ENCODE measurements around the gene MED9. TPM values are rescaled to one million over a fixed set of nuclear protein-coding genes. Genes with fewer than 3 reads are reported as not detected.

Gene MED9
- total and polyA plus RNA-seq, 4 donors, result 6.4 to 12.5 (median 8.8) TPM

DNA sequence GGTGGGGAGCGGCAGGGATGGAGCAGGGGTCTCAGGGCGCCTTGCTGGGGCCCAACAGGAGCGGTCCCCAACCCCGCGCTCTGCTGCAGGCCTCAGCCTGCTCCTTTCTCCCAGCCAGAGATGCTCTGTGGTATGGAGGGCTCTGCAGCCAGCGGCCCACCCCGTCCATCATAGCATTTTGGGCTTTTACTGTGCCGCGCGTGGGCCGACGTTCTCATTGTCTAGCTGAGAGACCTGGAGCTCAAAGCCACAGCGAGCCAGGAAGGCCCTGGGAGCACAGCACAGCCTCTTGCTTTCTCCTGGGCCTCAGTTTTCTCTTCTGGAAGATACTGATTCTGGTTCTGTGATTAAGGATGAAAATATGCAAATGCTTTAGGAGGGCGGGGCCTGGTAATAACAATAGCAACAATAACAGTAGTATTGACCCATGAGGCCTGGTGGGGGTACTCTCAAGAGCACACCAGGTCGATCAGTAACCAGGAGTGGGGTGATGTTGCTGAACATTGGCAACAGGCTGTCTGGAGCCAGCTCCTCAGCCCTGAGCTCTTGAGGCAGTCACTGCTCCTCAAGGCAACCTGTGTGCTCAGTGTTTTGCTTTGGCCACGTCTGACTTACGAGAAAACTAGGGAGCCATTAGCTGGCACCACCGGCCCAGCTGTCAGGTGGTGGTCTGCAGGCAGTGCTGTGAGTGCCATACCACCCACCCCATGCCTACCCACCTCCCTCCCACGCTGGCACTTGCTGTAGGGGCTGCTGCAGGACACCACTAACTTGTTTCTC lies 20.5 kb downstream of the MED9 start:
- H3K9me3 ChIP-seq (ENCODE audit: control insufficient read depth in 4 of 4, low read length in 3 of 4), result no peaks in the 10 kb centered on the region
- H3K4me1 ChIP-seq (ENCODE audit: control insufficient read depth in 4 of 4, insufficient read depth in 4 of 4, low read length in 3 of 4), result peaks cover 0 to 16% (median 7%) of the 10 kb centered on the region in 4 donors
- TF ChIP-seq, protein P1, sequence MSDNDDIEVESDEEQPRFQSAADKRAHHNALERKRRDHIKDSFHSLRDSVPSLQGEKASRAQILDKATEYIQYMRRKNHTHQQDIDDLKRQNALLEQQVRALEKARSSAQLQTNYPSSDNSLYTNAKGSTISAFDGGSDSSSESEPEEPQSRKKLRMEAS (IDR thresholded peaks at IDR 0.05), result no peak
- TF ChIP-seq FOXA1 (IDR thresholded peaks at IDR 0.05), result no peak
- TF ChIP-seq TAF1 (conservative IDR thresholded peaks at IDR 0.05), result no peak
- no peak for TF ChIP-seq YY1 (IDR thresholded peaks at IDR 0.05)
- no peak for TF ChIP-seq RAD21 (IDR thresholded peaks at IDR 0.05)
- no peak for TF ChIP-seq FOXA2 (IDR thresholded peaks at IDR 0.05)
- no peak for TF ChIP-seq GABPA (IDR thresholded peaks at IDR 0.05 in 1 of 2, conservative IDR thresholded peaks at IDR 0.05 in 1 of 2)
- TF ChIP-seq, protein P2, sequence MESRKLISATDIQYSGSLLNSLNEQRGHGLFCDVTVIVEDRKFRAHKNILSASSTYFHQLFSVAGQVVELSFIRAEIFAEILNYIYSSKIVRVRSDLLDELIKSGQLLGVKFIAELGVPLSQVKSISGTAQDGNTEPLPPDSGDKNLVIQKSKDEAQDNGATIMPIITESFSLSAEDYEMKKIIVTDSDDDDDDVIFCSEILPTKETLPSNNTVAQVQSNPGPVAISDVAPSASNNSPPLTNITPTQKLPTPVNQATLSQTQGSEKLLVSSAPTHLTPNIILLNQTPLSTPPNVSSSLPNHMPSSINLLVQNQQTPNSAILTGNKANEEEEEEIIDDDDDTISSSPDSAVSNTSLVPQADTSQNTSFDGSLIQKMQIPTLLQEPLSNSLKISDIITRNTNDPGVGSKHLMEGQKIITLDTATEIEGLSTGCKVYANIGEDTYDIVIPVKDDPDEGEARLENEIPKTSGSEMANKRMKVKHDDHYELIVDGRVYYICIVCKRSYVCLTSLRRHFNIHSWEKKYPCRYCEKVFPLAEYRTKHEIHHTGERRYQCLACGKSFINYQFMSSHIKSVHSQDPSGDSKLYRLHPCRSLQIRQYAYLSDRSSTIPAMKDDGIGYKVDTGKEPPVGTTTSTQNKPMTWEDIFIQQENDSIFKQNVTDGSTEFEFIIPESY (IDR thresholded peaks at IDR 0.05), result no peak
- no peak for TF ChIP-seq HNF4G (IDR thresholded peaks at IDR 0.05)
- no peak for TF ChIP-seq HNF4A (conservative IDR thresholded peaks at IDR 0.05)
- no peak for TF ChIP-seq EGR1 (IDR thresholded peaks at IDR 0.05; ENCODE audit: low read depth in 2 of 2)
- TF ChIP-seq RXRA (IDR thresholded peaks at IDR 0.05), result no peak
- TF ChIP-seq, protein P3, sequence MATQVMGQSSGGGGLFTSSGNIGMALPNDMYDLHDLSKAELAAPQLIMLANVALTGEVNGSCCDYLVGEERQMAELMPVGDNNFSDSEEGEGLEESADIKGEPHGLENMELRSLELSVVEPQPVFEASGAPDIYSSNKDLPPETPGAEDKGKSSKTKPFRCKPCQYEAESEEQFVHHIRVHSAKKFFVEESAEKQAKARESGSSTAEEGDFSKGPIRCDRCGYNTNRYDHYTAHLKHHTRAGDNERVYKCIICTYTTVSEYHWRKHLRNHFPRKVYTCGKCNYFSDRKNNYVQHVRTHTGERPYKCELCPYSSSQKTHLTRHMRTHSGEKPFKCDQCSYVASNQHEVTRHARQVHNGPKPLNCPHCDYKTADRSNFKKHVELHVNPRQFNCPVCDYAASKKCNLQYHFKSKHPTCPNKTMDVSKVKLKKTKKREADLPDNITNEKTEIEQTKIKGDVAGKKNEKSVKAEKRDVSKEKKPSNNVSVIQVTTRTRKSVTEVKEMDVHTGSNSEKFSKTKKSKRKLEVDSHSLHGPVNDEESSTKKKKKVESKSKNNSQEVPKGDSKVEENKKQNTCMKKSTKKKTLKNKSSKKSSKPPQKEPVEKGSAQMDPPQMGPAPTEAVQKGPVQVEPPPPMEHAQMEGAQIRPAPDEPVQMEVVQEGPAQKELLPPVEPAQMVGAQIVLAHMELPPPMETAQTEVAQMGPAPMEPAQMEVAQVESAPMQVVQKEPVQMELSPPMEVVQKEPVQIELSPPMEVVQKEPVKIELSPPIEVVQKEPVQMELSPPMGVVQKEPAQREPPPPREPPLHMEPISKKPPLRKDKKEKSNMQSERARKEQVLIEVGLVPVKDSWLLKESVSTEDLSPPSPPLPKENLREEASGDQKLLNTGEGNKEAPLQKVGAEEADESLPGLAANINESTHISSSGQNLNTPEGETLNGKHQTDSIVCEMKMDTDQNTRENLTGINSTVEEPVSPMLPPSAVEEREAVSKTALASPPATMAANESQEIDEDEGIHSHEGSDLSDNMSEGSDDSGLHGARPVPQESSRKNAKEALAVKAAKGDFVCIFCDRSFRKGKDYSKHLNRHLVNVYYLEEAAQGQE (IDR thresholded peaks at IDR 0.05), result no peak
- TF ChIP-seq NR2F2 (IDR thresholded peaks at IDR 0.05), result no peak
- no peak for TF ChIP-seq JUND (IDR thresholded peaks at IDR 0.05)
- TF ChIP-seq, protein P4, sequence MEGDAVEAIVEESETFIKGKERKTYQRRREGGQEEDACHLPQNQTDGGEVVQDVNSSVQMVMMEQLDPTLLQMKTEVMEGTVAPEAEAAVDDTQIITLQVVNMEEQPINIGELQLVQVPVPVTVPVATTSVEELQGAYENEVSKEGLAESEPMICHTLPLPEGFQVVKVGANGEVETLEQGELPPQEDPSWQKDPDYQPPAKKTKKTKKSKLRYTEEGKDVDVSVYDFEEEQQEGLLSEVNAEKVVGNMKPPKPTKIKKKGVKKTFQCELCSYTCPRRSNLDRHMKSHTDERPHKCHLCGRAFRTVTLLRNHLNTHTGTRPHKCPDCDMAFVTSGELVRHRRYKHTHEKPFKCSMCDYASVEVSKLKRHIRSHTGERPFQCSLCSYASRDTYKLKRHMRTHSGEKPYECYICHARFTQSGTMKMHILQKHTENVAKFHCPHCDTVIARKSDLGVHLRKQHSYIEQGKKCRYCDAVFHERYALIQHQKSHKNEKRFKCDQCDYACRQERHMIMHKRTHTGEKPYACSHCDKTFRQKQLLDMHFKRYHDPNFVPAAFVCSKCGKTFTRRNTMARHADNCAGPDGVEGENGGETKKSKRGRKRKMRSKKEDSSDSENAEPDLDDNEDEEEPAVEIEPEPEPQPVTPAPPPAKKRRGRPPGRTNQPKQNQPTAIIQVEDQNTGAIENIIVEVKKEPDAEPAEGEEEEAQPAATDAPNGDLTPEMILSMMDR (IDR thresholded peaks at IDR 0.05; ENCODE audit: low read depth, low read length, missing input control), result no peak
- TF ChIP-seq SP1 (IDR thresholded peaks at IDR 0.05), result no peak
- TF ChIP-seq, protein P5, sequence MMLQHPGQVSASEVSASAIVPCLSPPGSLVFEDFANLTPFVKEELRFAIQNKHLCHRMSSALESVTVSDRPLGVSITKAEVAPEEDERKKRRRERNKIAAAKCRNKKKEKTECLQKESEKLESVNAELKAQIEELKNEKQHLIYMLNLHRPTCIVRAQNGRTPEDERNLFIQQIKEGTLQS (IDR thresholded peaks at IDR 0.05), result no peak
- 42% methylated on average over 19 of the region's 19 CpGs for WGBS
- no peak overlapping the region for H3K4me3 ChIP-seq (ENCODE audit: low read depth in 1 of 3, low read length in 3 of 3)
- H3K36me3 ChIP-seq (ENCODE audit: control insufficient read depth in 4 of 4, insufficient read depth in 3 of 4, low read depth in 1 of 4, low read length in 3 of 4), result peaks cover 0 to 4% (median 2%) of the 10 kb centered on the region in 4 donors
- H3K27ac ChIP-seq (ENCODE audit: low read depth in 1 of 2, low read length in 2 of 2), result no peak overlapping the region
- H3K9ac ChIP-seq (ENCODE audit: low read depth in 1 of 2, low read length in 2 of 2), result no peak overlapping the region
- H3K27me3 ChIP-seq (ENCODE audit: control insufficient read depth in 4 of 4, insufficient read depth in 4 of 4, low read length in 3 of 4), result no peaks in the 10 kb centered on the region
- DNase-seq (ENCODE audit: low spot score), result no peak

Data from liver (tissue), 9 donors.